Peyer's patch (tissue), 4 donors: ENCODE data around the gene SRPRB.

ENCODE experiments used
- CTCF ChIP-seq, 6 experiments: fragments of 450-650 bp in 4 of 6; fragments of 200-600 bp in 2 of 6; sonication (generic) in 1 of 6; IDR thresholded peaks; one replicate each; pipeline ENCODE4 v1.5.1; 2017 to 2019; ENCODE audit warnings: antibody characterized with exemption in 6 of 6, mild to moderate bottlenecking in 3 of 6, moderate library complexity in 1 of 6
- POLR2A ChIP-seq, 2 donors: fragments of 450-650 bp; IDR thresholded peaks; one replicate each; pipeline ENCODE4 v1.5.1; 2017; ENCODE audit warnings: antibody characterized with exemption in 2 of 2, mild to moderate bottlenecking in 2 of 2, moderate library complexity in 2 of 2

DNA sequence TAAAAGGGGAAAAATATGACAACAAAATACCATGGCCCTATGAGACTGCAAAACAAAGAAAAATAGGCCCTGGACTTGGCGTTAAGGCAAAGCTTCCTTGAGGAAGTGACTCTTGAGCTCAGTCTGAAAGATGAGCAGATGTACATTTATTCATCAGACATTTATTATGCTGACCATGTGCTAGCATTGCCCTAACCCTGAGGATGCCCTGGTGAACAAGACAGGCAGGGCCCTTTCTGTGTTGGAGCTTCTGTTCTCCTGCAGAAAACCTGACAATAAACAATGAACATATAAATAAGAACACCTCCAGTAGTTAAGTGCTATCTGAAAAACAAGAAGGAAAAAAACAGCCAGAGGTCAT is 47.1 kb upstream of the SRPRB start:
- TF ChIP-seq CTCF (IDR thresholded peaks at IDR 0.05) = no peak
- no peak for TF ChIP-seq POLR2A (IDR thresholded peaks at IDR 0.05)
